Measurements from ENCODE around the gene APBA1.

The APBA1 gene

GRCh38 chr9:69476016-69476415 lies 196.2 kb downstream of the APBA1 start:
- DNase-seq (ENCODE audit: low read depth in 2 of 2): no peak

GRCh38 chr9:69474821-69475220 lies 197.3 kb downstream of the APBA1 start:
- no peak for DNase-seq (ENCODE audit: low read depth in 2 of 2)

GRCh38 chr9:69472101-69472620 lies 200.0 kb downstream of the APBA1 start:
- no peak for DNase-seq (ENCODE audit: low read depth in 2 of 2)

- DNase-seq (ENCODE audit: low read depth in 2 of 2): no peak
Measured at GRCh38 chr9:69471433-69471832, 200.7 kb downstream of the APBA1 start.

- no peak for DNase-seq (ENCODE audit: low read depth in 2 of 2)
Measured at GRCh38 chr9:69470186-69470977, 201.8 kb downstream of the APBA1 start.

DNA sequence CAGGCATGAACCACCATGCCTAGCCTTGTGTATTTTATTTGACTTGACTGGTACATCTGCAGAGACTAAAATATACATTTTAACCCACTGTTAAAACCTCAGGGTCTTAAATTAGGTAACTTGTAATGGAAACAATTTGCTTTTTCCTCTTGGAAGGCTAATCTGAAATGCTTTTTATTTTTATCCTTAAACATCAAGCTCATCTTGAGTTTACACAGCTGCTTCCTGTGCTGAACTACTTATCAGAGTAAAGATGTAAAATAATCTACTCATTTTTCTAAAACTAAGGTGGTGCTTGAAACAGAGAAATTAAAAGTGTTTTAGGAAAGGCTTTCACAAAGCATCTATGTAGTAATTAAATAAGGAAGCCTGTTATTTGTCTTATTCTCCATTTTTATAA lies 203.0 kb downstream of the APBA1 start:
- no peak for DNase-seq (ENCODE audit: low read depth in 2 of 2)

GRCh38 chr9:69468380-69468779 lies 203.8 kb downstream of the APBA1 start:
- DNase-seq (ENCODE audit: low read depth in 2 of 2): no peak

DNA sequence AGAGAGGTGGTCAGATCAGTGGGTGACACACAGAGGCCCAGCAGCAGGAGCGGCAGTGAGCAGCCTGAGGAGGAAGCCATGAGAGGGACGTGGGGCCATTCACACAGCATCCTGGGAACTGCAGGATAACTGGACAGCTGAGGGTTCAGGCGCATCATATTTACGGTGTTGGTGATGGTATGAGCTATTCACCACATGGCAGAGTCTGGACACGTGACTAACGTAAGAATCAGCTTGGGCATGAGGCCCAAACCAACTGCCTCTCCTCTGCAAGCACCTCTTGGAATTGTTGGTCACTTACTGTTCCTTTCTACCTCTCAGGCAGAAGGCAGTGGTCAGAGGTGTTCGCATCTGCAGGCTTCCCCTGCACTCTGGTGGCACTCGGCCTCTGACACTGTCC lies 206.0 kb downstream of the APBA1 start:
- no peak for DNase-seq (ENCODE audit: low read depth in 2 of 2)

GRCh38 chr9:69465473-69465872 lies 206.7 kb downstream of the APBA1 start:
- no peak for DNase-seq (ENCODE audit: low read depth in 2 of 2)

DNA sequence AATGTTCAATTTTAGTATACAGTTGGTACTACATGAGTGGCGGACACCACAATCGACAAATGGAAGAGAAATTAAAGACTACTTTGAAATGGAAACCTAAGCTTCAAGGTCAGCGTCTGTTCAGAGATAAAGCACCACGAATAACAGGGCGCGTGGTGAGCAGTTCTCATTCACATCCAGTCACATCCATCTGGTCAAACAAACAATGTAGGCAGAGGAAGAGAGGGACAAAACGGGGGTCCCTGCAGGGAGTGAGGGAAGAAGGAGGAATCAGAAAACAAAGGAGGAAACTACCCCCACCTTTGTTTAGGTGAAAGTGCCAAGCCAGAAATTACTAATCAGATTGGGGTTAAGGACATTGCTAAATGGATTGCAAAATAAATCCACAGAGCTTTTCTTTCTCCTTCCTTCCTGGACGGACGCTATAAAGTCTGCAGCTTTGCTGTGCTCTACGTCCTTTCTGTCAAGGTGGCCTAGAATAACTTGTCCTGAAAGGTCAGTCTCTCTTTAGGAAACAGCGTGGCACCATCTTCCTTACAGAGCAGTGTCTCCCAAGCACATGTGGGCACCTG lies 208.6 kb downstream of the APBA1 start:
- DNase-seq (ENCODE audit: low read depth in 2 of 2): no peak

- no peak for DNase-seq (ENCODE audit: low read depth in 2 of 2)
Measured at GRCh38 chr9:69462394-69462793, 209.8 kb downstream of the APBA1 start.

GRCh38 chr9:69461103-69461887 lies 210.9 kb downstream of the APBA1 start:
- no peak for DNase-seq (ENCODE audit: low read depth in 2 of 2)

GRCh38 chr9:69460012-69460411 lies 212.2 kb downstream of the APBA1 start:
- DNase-seq (ENCODE audit: low read depth in 2 of 2): no peak

DNA sequence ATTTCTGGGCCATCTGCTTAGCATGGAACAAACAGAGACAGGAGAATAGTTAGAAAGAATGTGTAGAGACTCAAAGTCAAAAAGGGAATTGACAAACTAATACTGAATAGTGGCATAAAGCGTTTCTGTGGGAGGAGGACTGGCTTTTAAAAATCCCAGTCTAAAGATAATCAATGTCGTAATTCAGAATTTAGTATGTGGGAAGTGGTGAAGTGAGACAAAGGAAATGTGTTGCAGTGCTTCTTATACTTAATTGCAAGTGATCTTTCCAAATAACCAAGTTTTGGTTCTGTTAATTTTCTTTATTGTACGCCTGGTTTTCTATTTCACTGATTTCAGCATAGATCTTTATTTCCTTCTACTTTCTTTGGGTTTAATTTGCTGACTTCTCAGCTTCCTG lies 214.0 kb downstream of the APBA1 start:
- no peak for DNase-seq (ENCODE audit: low read depth in 2 of 2)

- DNase-seq (ENCODE audit: low read depth in 2 of 2): no peak
Measured at GRCh38 chr9:69456201-69456600, 216.0 kb downstream of the APBA1 start.

GRCh38 chr9:69455311-69455710 lies 216.9 kb downstream of the APBA1 start:
- no peak for DNase-seq (ENCODE audit: low read depth in 2 of 2)

- DNase-seq (ENCODE audit: low read depth in 2 of 2): no peak
Measured at GRCh38 chr9:69454321-69454720, 217.8 kb downstream of the APBA1 start.

DNA sequence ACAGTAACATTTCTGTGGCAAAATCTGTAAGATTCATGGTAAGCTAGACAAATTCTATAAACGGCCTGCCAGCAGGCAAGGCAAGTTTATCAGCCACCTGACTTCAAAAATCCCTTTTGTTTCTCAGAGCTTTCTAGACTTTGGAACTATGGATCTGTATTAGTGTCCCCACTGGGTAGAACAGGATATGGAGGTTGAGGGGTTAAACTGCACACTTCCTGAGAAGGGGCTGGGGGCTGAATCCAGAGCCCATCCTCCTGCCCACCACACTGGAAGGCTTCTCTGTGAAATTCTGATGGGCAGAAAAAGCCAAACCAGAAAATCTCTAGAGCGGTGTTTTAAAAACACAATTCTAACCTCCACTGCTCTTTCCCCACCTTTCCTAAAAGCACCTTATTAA lies 218.4 kb downstream of the APBA1 start:
- DNase-seq (ENCODE audit: low read depth in 2 of 2): no peak

DNA sequence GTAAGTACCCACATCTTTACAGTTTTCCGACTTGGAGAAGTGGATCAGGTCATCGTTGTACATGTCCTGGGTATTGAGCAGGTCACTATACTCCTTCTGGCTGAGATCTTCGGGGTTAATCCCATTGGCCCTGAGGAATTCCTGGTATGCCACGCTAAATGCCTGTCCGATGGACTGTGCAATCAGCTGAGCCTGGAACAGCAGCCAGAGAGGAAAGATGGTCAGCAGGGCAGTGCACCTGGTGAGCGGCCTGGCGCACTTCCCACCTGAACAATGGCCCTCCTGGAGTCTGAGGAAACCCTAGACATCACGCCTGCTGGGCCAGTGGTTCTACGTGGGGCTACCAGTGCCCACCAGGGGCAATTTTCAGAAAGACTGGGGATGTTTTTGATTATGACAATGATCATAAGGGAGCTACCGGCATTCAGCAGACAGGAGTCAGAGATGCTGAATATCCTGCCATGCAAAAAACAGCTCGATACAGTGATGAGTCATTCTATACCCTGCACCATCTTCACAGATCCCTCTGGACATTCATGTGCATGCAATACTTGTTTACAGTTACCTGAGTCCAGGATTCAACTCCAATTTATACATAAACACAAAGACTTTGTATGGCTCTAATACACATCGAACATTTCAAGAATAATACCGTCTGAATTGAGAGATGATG lies 219.9 kb downstream of the APBA1 start:
- DNase-seq (ENCODE audit: low read depth in 2 of 2): no peak

DNA sequence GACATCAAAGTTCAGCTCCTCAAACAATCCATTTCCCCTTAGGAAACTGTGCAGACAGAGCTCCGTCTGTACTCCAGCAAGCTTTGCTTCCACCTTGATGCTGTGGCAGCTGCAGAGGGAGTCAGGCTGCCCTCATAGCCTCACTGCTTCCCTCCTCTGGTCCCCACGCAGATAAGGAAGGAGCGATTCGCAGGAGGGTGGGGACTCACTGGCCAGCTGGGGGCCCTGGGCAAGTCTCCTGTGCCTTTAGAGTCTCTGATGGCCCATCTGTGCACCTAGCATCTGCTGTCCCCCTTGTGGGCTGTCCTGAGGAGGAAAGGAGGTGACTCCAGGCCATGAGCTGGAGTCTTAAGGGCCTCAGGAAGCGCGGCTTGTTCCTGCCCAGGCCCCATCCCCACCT lies 225.7 kb downstream of the APBA1 start:
- DNase-seq (ENCODE audit: low read depth in 2 of 2): no peak

- no peak for DNase-seq (ENCODE audit: low read depth in 2 of 2)
Measured at GRCh38 chr9:69445251-69445650, 226.9 kb downstream of the APBA1 start.

DNA sequence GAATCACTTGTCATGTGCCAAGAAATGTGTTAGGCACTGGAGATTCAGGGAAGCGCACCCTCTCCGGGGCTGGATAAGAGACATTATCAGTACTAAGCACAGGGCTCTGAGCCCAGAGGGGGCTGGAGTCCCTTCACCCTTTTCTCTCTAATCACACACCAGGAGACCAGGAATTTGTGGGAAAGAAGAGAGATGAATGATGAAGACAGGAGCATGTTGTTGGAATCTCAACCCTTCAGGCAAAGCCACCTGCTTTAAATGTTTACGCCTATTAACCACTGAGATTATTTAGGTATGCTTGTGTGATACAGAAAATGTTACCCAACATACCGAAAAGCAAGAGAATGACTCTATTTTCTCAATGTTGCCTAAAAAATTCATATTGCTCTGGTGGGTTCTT lies 227.4 kb downstream of the APBA1 start:
- DNase-seq (ENCODE audit: low read depth in 2 of 2): no peak

Data from stimulated activated CD8-positive, alpha-beta memory T cell treated with anti-CD3 and anti-CD28 coated beads, Interleukin-2, amount 100 ng/mL, for 1 hour (primary cell).